HG03139 (cell line): ENCODE results near the gene USP16.
"Not testable (repeated sequence)": the region's sequence is repeated elsewhere in the genome, so short reads cannot be mapped to it uniquely, and the experiment has no call there.

Experiments
- ATAC-seq: cut with Tn5 transposase; IDR thresholded peaks from one replicate; pipeline ENCODE4 v1.9.1; 2021; ENCODE audit not compliant: unreplicated experiment

The USP16 gene

DNA sequence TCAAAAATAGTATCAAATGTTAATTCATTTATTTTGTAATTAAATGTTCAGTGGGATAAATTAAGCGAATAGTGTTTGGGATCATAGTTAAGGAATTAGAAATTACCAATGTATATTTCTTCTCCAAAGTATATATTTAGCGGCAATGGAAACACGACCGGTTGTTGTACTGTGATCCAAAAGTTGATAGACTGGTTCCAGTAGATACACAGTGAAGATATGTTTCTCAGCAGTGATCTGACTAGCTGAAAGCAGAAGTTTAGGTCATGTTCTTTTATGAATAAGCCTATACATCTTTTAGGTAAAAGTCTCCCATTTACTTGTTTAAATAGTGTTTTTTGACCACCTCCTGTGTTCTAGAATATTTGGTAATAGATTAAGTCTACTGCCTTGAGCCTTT lies 8.8 kb downstream of the USP16 start:
- ATAC-seq, result no peak

DNA sequence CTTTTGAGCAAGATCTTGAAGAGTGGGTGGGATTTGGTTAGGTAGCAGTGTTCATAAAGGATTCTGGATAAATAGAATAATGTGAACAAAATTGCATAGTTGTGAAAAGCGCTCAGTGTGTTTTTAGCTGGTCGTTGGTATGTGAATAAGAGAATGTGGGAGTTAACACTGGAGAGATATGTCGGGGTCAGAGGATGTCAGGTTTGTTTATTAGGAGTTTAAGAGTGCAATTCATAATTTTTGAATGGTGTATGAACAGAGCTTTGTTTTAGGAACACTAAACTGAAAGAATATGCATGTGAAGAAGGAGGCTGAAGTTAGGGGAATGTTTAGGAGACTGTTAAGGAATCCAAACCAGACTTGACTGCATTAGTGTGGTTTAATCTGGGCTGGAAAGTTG lies 9.4 kb downstream of the USP16 start:
- ATAC-seq, result no peak

DNA sequence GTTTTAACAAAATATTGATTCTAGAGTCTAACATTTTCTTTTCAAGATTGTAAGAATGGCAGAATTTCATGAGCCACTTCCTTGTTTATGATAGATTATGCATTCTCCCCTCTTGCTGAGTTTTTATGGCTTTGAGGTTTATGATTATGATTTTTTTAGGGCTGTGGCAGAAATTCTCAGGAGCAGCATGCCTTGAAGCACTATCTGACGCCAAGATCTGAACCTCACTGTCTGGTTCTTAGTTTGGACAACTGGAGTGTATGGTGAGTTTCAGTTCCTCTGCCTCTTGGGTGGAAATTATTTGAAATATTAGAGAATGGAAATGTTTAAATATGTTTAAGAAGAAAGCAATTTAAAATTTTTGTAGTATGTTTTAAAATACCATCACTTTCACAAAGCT lies 10.2 kb downstream of the USP16 start:
- ATAC-seq, result no peak

DNA sequence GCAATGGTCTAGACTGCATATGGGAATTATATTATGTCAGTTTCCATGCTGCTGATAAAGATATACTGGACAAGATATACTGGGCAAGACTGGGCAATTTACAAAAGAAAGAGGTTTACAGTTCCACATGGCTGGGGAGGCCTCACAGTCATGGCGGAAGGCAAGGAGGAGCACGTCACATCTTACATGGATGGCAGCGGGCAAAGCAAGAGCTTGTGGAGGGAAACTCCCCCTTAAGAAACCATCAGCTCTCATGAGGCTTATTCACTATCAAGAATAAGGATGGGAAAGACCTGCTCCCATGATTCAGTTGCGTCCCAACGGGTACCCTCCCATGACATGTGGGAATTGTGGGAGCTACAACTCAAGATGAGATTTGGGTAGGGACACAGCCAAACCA lies 27.8 kb downstream of the USP16 start:
- no peak for ATAC-seq

DNA sequence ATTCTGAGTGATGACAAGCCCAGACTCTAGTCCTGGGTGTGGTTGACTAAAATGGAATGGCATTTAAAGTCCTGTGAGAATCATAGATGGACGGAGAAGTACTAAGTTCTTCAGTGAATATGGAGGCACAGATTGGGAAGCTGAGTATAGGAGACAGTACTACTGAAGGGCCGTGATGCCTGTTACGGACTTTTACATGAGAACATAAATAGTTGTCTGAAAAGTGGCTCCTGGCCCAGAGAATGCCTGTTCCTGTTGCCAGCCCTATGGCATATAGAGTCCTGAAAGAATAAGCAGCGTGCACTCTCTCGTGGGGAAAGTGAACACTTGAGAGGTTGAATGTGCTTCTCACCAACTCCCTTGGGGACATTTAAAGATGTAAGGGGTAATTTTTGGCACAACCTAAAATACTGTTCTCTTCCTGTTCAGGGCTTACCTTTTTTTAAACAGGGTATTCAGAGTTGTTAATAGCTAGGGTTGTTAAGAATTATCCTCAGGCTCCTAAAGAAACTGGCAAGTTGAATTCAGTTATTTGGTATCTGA lies 28.6 kb downstream of the USP16 start:
- no peak for ATAC-seq

DNA sequence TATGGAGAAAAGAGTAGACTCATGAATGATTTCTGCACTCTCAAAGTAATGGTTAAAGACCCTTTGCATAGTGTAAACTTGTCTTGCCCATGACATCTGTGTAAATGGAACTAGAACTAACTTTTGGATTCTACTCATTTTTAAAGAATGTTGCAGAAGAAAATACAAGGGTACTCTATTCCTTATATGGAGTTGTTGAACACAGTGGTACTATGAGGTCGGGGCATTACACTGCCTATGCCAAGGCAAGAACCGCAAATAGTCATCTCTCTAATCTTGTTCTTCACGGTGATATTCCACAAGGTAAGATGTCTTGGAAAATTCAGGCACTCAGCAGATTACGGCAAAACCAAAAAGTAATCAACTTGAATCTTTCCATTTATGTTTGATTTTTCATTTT lies 29.2 kb downstream of the USP16 start:
- no peak for ATAC-seq

DNA sequence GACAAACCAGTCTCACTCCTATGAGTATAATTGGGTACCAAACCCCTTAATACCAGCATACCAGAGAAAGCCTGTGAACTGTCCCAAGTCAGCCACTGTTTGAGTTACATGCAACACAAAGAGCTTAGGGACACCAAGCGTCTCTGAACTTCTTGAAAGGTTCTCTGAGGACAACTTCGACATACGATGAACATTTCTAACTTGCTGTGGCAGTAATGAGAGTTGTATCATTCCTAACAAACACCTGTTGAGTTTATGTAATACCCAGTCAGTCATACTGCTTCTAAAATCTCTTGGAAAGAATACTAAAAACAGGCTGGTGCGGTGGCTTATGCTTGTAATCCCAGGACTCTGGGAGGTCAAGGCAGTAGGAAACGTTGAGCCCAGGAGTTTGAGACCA lies 30.6 kb downstream of the USP16 start:
- no peak for ATAC-seq

DNA sequence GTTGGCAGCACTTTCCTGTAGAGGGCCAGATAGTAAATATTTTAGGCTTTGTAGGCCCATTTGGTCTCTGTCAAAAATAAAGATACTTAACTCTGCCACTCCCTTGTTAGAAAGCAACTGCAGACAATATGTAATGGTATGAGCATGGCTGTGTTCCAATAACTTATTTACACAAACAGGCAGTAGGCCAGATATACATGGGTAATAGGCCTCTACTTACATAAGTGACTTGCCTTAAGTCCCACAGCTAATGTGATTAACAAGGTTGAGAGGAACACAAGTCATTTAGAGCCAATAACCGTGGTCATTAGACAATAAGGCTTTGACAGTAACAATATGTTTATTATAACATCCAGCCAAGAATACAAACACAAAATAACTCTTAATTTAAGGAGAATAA lies 31.5 kb downstream of the USP16 start:
- ATAC-seq, result no peak

DNA sequence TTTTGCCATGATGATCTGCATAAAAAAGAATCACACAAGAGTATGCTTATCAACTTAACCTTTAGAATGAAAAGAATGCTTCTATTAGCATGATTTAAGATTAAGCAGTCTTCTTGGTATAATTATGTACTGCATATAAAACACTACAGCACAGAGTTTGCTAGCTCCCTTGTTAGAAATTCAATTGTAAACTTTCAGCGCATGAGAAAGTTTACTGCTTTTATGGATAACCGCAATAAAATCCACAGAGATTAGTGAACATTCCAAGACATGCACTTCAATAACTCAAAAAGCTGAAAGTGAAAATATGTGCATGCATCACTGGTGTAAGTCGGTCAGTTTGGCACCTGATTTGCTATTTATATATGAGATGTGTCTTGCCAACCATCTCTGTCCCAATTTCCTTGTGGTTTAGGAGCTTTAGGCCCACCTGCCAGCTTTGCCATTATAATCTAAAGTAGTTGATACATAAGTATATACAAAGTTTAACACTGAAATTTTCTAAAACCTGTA lies 32.1 kb downstream of the USP16 start:
- ATAC-seq, result no peak

DNA sequence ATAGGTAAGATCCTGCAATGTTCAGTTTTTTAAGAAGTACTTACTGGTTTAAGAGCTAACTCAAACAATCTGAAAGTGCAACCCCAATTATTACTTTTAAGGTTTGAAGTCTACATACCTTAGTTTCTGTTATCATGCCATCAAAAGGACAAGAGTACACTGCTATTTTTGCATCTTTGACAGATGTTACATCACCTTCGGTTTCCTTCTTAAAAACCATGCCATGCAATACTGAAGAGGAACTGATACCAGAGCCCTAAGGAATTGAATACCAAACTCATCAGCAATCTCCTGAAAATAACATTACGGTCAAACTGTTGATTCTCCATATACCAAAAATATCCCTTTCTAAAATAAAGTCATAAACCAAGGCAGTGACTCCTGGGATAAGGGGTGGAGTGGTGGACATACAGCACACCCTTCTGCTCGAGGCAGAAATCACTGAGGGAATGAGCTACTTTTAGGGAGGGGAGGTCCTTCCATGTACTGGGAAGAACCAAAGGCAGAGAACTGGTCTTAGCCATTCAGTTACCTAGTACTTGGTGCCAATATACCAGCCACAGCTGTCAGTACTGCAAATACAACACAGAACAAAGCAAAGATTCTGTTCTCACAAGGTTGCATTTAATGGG lies 40.5 kb downstream of the USP16 start:
- peak; percentile 94 for ATAC-seq

DNA sequence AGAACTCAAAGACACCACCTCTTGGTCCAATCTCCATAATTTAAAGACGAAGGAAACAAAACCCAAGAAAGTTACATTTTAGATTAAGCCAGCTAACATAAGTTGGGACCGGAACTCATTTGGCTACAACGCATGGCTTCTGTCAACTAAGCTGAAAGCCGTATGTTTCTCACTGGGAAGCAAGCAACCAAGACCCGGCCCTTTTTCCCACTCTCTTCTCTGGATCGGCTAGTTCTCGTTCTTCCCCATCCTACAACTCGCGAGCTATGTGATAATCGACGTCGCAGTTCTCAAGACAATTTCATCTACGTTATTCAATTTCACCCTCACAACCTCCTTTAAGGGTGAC lies 48.4 kb downstream of the USP16 start:
- ATAC-seq, result no peak

DNA sequence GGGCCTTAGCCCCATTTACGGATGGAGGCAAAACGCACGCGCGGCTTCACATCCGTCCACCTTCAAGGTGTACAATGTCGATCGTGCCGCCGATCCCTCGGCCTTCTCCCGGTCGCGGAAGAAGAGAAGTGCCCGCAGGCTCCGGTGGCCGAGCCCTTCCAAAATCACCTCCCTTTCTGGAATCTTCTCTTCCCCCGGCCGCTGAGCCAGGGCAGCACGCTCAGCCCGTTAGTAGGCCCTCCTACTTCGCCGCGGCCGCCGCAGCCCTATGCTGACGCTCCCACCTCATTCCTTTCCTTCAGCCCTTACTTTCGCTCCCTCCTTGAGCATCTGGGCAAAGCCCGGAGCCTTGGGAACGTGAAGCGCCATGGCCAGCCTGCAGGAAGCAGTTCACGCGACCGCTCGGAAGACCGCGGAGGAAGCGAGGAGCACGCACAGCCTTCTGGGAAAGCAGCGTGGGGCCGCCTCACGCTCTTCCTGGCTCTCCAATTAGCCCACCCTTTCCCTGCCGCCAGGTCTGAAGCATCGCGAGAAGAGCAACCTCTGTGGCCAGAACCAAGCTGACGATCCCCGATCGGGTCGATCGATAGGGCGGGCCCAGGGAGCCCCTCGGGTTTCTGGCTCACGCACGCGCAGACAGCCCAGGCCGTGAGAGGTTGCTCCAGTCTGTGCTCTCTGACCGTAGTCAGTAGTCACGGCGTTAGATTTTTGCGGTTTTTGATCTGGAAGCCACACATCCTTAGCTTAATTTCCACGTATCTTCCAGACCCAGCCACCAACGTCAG lies 48.9 kb downstream of the USP16 start, which contains the start of gene CCT8:
CCT8 (minus strand) TSS at position 427 of the 785 bp plus-strand sequence; CDS start at position 369, 58 bp downstream.
- ATAC-seq, result peak; percentile 93

DNA sequence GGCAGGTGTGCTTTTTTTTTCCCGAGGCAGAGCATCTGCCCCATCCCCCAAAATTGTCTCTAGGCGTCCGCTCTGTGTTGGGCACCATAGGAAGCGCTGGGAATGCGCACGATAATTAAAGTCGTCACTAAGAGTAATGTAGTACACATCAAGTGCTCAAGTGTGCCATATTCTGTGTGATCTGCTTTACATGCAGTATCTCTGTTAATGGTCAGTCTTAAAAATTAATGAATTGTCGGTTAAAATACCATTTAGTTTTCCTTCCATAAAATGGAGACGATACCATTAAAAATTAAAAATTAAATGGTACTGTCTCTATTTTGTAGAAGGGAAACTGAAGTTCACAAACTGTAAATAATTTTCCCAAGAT lies 49.5 kb downstream of the USP16 start:
- peak; percentile 2 for ATAC-seq

DNA sequence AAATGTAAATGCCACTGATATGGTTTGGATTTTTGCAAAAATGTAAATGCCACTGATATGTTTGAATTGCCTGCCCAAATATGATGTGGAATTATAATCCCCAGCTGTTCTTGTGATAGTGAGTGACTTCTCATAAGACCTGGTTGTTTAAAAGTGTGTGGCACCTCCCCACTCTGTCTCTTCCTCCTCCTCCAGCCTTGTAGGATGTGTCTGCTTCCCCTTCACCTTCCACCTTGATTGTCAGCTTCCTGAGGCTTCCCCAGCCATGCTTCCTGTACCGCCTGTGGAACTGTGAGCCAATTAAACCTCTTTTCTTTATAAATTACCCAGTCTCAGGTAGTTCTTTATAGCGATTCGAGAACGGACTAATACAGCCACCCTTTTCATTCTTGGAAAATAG lies 50.3 kb downstream of the USP16 start:
- no peak for ATAC-seq

DNA sequence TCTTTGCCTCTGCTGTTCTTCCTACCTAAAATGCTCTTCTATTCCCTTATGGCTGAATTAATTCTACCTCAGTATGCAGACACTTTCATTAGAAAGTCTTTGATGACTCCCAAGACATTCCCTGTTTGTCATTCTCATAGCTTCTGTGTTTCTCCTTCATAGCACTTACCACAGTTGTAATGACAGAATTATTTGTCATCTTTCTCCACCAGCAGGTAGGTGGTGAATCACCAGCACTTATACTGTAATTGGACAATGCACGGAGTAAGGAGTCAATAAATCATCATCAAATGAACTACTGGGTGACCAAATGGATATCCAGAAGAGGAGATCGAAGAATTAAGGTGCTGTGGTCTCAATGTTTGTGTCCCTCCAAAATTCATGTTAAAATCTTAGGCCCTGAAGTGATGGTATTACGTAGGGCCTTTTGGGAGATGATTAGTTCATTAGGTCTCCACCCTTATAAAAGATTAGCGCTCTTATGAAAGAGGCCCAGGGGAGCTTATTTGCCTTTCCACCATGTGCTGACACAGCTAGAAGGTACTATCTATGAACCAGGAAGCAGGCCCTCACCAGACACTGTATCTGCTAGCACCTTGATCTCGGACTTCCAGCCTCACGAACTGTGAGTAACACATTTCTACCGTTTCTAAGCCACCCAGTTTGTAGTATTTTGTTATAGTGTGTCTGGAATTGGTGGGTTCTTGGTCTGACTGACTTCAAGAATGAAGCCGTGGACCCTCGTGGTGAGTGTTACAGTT lies 51.4 kb downstream of the USP16 start:
- ATAC-seq, result no peak

DNA sequence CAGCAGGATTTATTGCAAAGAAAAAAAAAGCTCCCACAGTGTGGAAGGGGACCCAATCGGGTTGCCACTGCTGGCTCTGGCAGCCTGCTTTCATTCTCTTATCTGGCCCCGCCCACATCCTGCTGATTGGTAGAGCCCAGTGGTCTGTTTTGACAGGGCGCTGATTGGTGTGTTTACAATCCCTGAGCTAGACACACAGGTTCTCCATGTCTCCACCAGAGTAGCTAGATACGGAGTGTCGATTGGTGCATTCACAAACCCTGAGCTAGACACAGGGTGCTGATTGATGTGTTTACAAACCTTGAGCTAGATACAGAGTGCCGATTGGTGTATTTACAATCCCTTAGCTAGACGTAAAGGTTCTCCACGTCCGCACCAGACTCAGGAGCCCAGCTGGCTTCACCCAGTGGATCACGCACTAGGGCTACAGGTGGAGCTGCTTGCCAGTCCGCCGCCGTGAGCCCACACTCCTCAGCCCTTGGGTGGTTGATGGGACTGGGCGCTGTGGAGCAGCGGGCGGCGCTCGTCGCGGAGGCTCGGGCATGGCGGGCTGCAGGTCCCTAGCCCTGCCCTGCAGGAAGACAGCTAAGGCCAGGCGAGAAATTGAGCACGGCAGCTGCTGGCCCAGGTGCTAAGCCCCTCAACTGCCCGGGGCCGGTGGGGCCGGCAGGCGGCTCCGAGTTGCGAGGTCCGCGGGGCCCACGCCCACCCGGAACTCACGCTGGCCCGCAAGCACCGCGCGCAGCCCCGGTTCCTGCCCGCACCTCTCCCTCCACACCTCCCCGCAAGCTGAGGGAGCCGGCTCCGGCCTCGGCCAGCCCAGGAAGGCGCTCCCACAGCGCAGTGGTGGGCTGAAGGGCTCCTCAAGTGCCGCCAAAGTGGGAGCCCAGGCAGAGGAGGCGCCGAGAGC lies 52.5 kb downstream of the USP16 start:
- ATAC-seq, result not testable (repeated sequence)

DNA sequence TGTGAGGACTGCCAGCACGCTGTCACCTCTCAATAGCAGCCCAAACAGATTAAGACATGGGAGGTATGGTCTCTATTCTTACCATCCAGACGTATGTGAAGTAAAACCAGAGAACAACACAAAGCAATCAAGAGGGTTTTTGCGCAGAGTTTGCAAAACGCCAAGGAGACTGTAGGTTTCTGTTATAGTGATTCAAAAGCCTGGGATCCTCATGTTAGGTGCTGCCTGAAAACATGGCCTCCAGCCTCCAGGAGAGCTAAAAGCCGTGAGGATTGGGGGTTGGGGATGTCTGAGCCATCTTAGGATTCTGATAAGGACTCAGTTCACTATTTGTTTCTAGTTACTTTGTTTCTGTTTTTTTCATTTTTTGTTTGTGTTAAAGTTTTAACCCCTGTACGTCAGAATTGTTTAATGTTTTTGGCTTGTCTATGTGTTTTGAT lies 53.2 kb downstream of the USP16 start:
- no peak for ATAC-seq

DNA sequence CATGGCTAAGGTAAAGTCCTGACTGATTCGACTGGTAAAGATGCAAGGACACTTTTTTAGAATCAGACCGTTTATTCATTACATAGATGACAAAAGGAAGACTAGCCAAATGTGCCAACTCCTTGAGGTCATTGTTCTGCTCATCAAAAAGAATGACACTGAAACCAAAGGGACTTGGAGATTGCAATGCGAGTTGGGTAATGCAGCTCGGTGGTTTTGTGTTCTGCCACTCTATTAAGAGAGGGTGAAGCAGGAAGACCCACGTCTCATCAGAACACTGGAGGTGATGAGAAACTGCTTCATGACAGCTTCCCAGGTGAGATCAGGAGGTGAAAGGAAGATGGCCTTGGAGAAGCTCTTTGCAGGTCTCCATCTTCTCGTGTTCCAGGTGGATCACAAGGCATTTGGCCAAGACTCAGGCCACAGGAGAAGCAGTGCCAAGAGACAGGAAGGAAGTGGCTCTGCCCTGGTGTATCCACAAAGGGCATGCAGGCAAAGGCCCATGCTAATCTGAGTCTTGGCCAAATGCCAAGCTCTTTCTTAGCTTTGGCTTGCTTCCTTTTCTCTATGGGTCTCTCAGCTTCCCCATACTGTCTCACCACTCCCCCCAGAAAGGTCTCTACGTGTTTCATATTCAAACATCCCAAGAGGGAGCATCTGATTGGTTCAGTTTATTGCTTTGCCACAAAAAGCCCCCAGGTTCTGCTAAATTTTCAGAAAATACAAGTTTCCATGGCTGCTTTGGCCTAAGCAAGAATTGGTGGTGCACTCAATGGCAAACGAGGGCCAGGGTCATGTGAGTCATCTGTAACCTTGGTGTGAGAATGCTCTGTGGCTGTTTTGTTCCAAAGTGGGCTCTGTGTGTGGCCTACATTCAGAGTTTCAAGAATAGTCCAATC lies 54.6 kb downstream of the USP16 start:
- peak; percentile 31 for ATAC-seq

DNA sequence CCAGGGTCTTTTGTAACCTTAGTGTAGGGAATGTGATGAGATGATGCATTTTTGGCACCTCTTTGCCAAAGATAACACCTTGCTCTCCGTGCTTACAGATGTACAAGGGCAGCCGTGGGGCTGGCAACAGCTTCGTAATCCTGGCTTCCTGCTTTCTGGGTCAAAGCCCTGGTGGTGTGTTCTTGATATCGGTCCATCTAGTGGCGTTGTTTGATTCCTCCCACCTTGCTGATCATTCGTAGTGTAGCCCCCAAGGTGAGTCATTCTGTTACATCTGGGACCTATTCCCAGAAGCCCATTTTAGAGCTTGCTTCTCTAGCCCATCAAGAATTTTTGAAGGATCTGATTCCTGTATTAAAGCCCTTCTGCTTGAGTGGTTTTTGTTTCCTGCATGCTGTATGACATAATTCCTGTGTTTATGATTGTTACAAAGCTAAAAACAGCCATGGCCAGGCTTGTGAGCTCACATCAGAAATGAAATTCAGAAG lies 56.0 kb downstream of the USP16 start:
- ATAC-seq, result no peak
